Esophagus muscularis mucosa (tissue), 4 donors: ENCODE measurements around the gene UTP11. TPM values are rescaled to one million over a fixed set of nuclear protein-coding genes. Genes with fewer than 3 reads are reported as not detected.
"Not testable (repeated sequence)": the region's sequence is repeated elsewhere in the genome, so short reads cannot be mapped to it uniquely, and the experiment has no call there.

Source experiments
- DNase-seq: peaks from one replicate; pipeline ENCODE4 v3.0.0-alpha.2; 2017; ENCODE audit errors: extremely low spot score
- H3K27ac ChIP-seq, 4 donors: fragments of 200-600 bp; sonication (generic); replicated peaks in 1 of 4; 1 replicate in 3 of 4; 2 replicates in 1 of 4; pipeline ENCODE4 v1.5.1; 2016 to 2019; ENCODE audit warnings: mild to moderate bottlenecking in 1 of 4
- H3K27me3 ChIP-seq, 4 donors: fragments of 200-600 bp; sonication (generic); one replicate each; pipeline versions ENCODE4 v1.5.1 to v1.6.0; 2016 to 2019
- H3K36me3 ChIP-seq, 4 donors: fragments of 200-600 bp; sonication (generic); one replicate each; pipeline ENCODE4 v1.5.1; 2016 to 2019
- H3K4me1 ChIP-seq, 4 donors: fragments of 200-600 bp; sonication (generic); one replicate each; pipeline ENCODE4 v1.5.1; 2016 to 2019
- H3K4me3 ChIP-seq, 4 donors: fragments of 200-600 bp; sonication (generic); 1 replicate in 2 of 4; 2 replicates in 2 of 4; pipeline ENCODE4 v1.5.1; 2016 to 2019; ENCODE audit warnings: mild to moderate bottlenecking in 4 of 4, moderate library complexity in 1 of 4
- H3K9me3 ChIP-seq, 4 donors: fragments of 200-600 bp; sonication (generic); 1 replicate in 3 of 4; 2 replicates in 1 of 4; pipeline ENCODE4 v1.5.1; 2016 to 2019
- CTCF ChIP-seq, 3 experiments: fragments of 200-600 bp in 2 of 3; fragments of 450-650 bp in 1 of 3; sonication (generic) in 2 of 3; IDR thresholded peaks; one replicate each; pipeline ENCODE4 v1.5.1; 2017 to 2019; ENCODE audit warnings: antibody characterized with exemption in 3 of 3, mild to moderate bottlenecking in 2 of 3, moderate library complexity in 1 of 3
- EP300 ChIP-seq: sonication (generic); formaldehyde crosslinking; IDR thresholded peaks from one replicate; pipeline ENCODE4 v1.6.1; 2017; ENCODE audit warnings: antibody characterized with exemption
- POLR2A ChIP-seq: fragments of 450-650 bp; IDR thresholded peaks from one replicate; pipeline ENCODE4 v1.6.1; 2017; ENCODE audit warnings: antibody characterized with exemption, moderate library complexity, mild to moderate bottlenecking, low read depth
- POLR2AphosphoS5 ChIP-seq, 2 donors: sonication (generic); formaldehyde crosslinking; IDR thresholded peaks; one replicate each; pipeline ENCODE4 v1.6.1; 2017; ENCODE audit warnings: antibody characterized with exemption in 2 of 2
- WGBS: methylation state at CpG from one replicate; pipeline ENCODE4 v1.1.5; 2018; 5-methylcytosine and 5-hydroxymethylcytosine counted together
- intact Hi-C: fragments of 100-400 bp; cut with DNase I; formaldehyde crosslinking; loops from one replicate; pipeline ENCODE4 v1.15.1; 2023
- total RNA-seq, 4 donors: library from RNA; depleted of rRNA; stranded (reverse); fragments of >200 nt; gene quantifications; one replicate each; pipeline versions ENCODE4 v1.1.0 to v1.2.1, GENCODE V29; 2016

UTP11 gene
- total RNA-seq, 4 donors from 2014 or later = 39.7 to 55.8 (median 42.4) TPM

GRCh38 chr1:38029081-38029681, 16.6 kb downstream of the UTP11 start:
- Histone ChIP-seq H3K36me3 (peaks cover 17 to 32% (median 31%) of the 10 kb centered on the region in 4 donors), H3K4me1 (peaks cover 27 to 32% (median 28%) of the 10 kb centered on the region in 4 donors), H3K27me3 (no peaks in the 10 kb centered on the region), H3K9me3 (no peaks in the 10 kb centered on the region), H3K4me3 (peak overlapping the region; percentile 2 to 20 (median 10)), H3K27ac (peak overlapping the region in 2 of 4 donors; percentile 3 to 32)
- no peak for DNase-seq
- 18% methylated on average over 12 of the region's 23 CpGs for WGBS
- intact Hi-C loops = no loop called here
- no peak for TF ChIP-seq POLR2A
- TF ChIP-seq POLR2AphosphoS5 (IDR thresholded peaks at IDR 0.05) = peak in 1 of 2 donors; percentile 12
- no peak for TF ChIP-seq CTCF (IDR thresholded peaks at IDR 0.05)
- no peak for TF ChIP-seq EP300

GRCh38 chr1:38029685-38030511, 17.4 kb downstream of the UTP11 start:
- Histone ChIP-seq H3K27ac (peak overlapping the region in 2 of 4 donors; percentile 3 to 32), H3K9me3 (no peaks in the 10 kb centered on the region), H3K4me3 (peak overlapping the region; percentile 2 to 20 (median 10)), H3K4me1 (peaks cover 27 to 32% (median 28%) of the 10 kb centered on the region in 4 donors), H3K36me3 (peaks cover 12 to 26% (median 25%) of the 10 kb centered on the region in 4 donors), H3K27me3 (peaks cover 0 to 3% (median 0%) of the 10 kb centered on the region in 4 donors)
- TF ChIP-seq EP300 (no peak), CTCF (IDR thresholded peaks at IDR 0.05) (no peak), POLR2AphosphoS5 (IDR thresholded peaks at IDR 0.05) (peak in 1 of 2 donors; percentile 1)
- WGBS = 9% methylated on average over 10 of the region's 12 CpGs
- DNase-seq = no peak
- intact Hi-C loops = loop anchor here (10.0 kb wide), 1 partner anchor 805 kb away; no protein-coding TSS in a partner anchor

- Histone ChIP-seq H3K4me1 (peaks cover 27 to 32% (median 28%) of the 10 kb centered on the region in 4 donors), H3K9me3 (no peaks in the 10 kb centered on the region), H3K36me3 (peaks cover 3 to 16% (median 15%) of the 10 kb centered on the region in 4 donors), H3K4me3 (no peak overlapping the region), H3K27me3 (peaks cover 0 to 12% (median 0%) of the 10 kb centered on the region in 4 donors), H3K27ac (no peak overlapping the region)
- TF ChIP-seq CTCF (IDR thresholded peaks at IDR 0.05) (no peak), EP300 (no peak), POLR2AphosphoS5 (IDR thresholded peaks at IDR 0.05) (no peak), POLR2A (no peak)
- intact Hi-C loops = loop anchor here (10.0 kb wide), 1 partner anchor 804 kb away; no protein-coding TSS in a partner anchor
- no peak for DNase-seq
- 84% methylated on average over 11 of the region's 17 CpGs for WGBS
Measured at GRCh38 chr1:38030596-38031512, 18.3 kb downstream of the UTP11 start.

GRCh38 chr1:38031513-38031866, 19.0 kb downstream of the UTP11 start:
- Histone ChIP-seq H3K36me3 (peaks cover 0 to 10% (median 9%) of the 10 kb centered on the region in 4 donors), H3K9me3 (no peaks in the 10 kb centered on the region), H3K27me3 (peaks cover 0 to 12% (median 0%) of the 10 kb centered on the region in 4 donors), H3K27ac (no peak overlapping the region), H3K4me3 (no peak overlapping the region), H3K4me1 (peaks cover 27 to 32% (median 28%) of the 10 kb centered on the region in 4 donors)
- 76% methylated on average over 4 of the region's 4 CpGs for WGBS
- intact Hi-C loops = loop anchor here (10.0 kb wide), 1 partner anchor 803 kb away; no protein-coding TSS in a partner anchor
- TF ChIP-seq CTCF (IDR thresholded peaks at IDR 0.05) (no peak), POLR2A (no peak), POLR2AphosphoS5 (IDR thresholded peaks at IDR 0.05) (no peak), EP300 (no peak)
- DNase-seq = no peak

- not testable (repeated sequence) for H3K9me3 ChIP-seq, DNase-seq, H3K4me3 ChIP-seq, H3K27ac ChIP-seq, H3K36me3 ChIP-seq
- intact Hi-C loops = loop anchor here (10.0 kb wide), 1 partner anchor 802 kb away; no protein-coding TSS in a partner anchor
- H3K4me1 ChIP-seq = peaks cover 27 to 31% (median 28%) of the 10 kb centered on the region in 4 donors
- H3K27me3 ChIP-seq = peaks cover 0 to 16% (median 0%) of the 10 kb centered on the region in 4 donors
- 90% methylated on average over 2 of the region's 2 CpGs for WGBS
Measured at GRCh38 chr1:38032992-38033391, 20.5 kb downstream of the UTP11 start.
